ENCODE results near the gene LENG8. TPM values are rescaled to one million over a fixed set of nuclear protein-coding genes. Genes with fewer than 3 reads are reported as not detected.

The LENG8 gene
- total and polyA plus RNA-seq, 2 experiments from 2014 or later = 42.1 to 74.3 TPM

- H2AFZ ChIP-seq = no peak overlapping the region
- no peaks in the 10 kb centered on the region; the same call in 2 of the 3 replicates for H3K9me3 Mint-ChIP-seq
- peak overlapping the region; percentile 49 for H3K4me3 ChIP-seq
- no peaks in the 10 kb centered on the region for H3K79me2 ChIP-seq (replicated peaks; ENCODE audit: insufficient read depth)
- H3F3A ChIP-seq (replicated peaks; ENCODE audit: low read depth) = no peaks in the 10 kb centered on the region
- H3K4me1 ChIP-seq (ENCODE audit: insufficient read depth) = peaks cover 25% of the 10 kb centered on the region
- H3K27me3 ChIP-seq (ENCODE audit: insufficient read depth) = 0 out of 2 replicates have a peak, but pooled peaks cover 3% of the 10 kb centered on the region
- peaks cover 50% of the 10 kb centered on the region for H3K4me1 Mint-ChIP-seq
- H3K36me3 ChIP-seq (ENCODE audit: insufficient read depth) = no peaks in the 10 kb centered on the region
- H3K4me2 ChIP-seq = peak overlapping the region; percentile 78
- TF ChIP-seq CREB1 (CRISPR knock-in tag; IDR thresholded peaks at IDR 0.05; ENCODE audit: low read depth) (peak; percentile 25; the same call in 1 of the 2 replicates), CTCF (conservative IDR thresholded peaks at IDR 0.05; ENCODE audit: low read depth in 2 of 2) (0 out of 4 replicates have a peak, but pooled peaks of 1 of the 2 experiments have one; percentile 6), STAT1 (IDR thresholded peaks at IDR 0.05; ENCODE audit: unreplicated experiment) (no peak)
- ATAC-seq (peak; percentile 24), DNase-seq (ENCODE audit: low spot score) (peak; percentile 61)
- 0 out of 3 replicates have a peak overlapping the region, but pooled peaks have one; percentile 23 for H3K4me3 Mint-ChIP-seq
- peaks cover 15% of the 10 kb centered on the region for H3K36me3 Mint-ChIP-seq (ENCODE audit: low read depth)
- no peak overlapping the region for H3K27ac Mint-ChIP-seq
- H3K9me2 ChIP-seq (ENCODE audit: insufficient read depth) = no peaks in the 10 kb centered on the region
- no peak overlapping the region for H3K27ac ChIP-seq (ENCODE audit: low read depth)
- H3K27me3 Mint-ChIP-seq (ENCODE audit: insufficient read depth, low read depth, poor library complexity) = peaks cover 31% of the 10 kb centered on the region
- peaks cover 3% of the 10 kb centered on the region for H4K20me1 ChIP-seq (replicated peaks; ENCODE audit: insufficient read depth)
Measured at GRCh38 chr19:54435551-54436016, 13.4 kb upstream of the LENG8 start.

- TF ChIP-seq REST (IDR thresholded peaks at IDR 0.05; ENCODE audit: unreplicated experiment) (no peak), EZH2 (IDR thresholded peaks at IDR 0.05; ENCODE audit: low read depth, unreplicated experiment) (no peak), CTCF (conservative IDR thresholded peaks at IDR 0.05; ENCODE audit: low read depth in 2 of 2) (peak in 1 of 2 experiments; percentile 15; a peak in 1 of 4 replicates)
- Histone ChIP-seq H3K4me3 (peak overlapping the region; percentile 49), H3K36me3 (ENCODE audit: insufficient read depth) (no peaks in the 10 kb centered on the region), H3K4me2 (peak overlapping the region; percentile 78), H3K27ac (ENCODE audit: low read depth) (no peak overlapping the region), H3K79me2 (replicated peaks; ENCODE audit: insufficient read depth) (peaks cover 1% of the 10 kb centered on the region; the same call in 1 of the 2 replicates), H3K4me1 (ENCODE audit: insufficient read depth) (peaks cover 25% of the 10 kb centered on the region), H3K9me2 (ENCODE audit: insufficient read depth) (no peaks in the 10 kb centered on the region), H4K20me1 (replicated peaks; ENCODE audit: insufficient read depth) (peaks cover 8% of the 10 kb centered on the region), H3K27me3 (ENCODE audit: insufficient read depth) (0 out of 2 replicates have a peak, but pooled peaks cover 3% of the 10 kb centered on the region), H2AFZ (no peak overlapping the region), H3F3A (replicated peaks; ENCODE audit: low read depth) (0 out of 2 replicates have a peak, but pooled peaks cover 4% of the 10 kb centered on the region)
- DNase-seq (ENCODE audit: low spot score) = peak; percentile 55
- Mint-ChIP-seq H3K27me3 (ENCODE audit: insufficient read depth, low read depth, poor library complexity) (peaks cover 31% of the 10 kb centered on the region), H3K27ac (no peak overlapping the region; the same call in 1 of the 2 replicates), H3K4me3 (peak overlapping the region; percentile 45; the same call in 2 of the 3 replicates), H3K9me3 (no peaks in the 10 kb centered on the region; the same call in 2 of the 3 replicates), H3K36me3 (ENCODE audit: low read depth) (peaks cover 15% of the 10 kb centered on the region), H3K4me1 (peaks cover 48% of the 10 kb centered on the region)
- ATAC-seq = peak; percentile 47
Measured at GRCh38 chr19:54436031-54436523, 12.9 kb upstream of the LENG8 start.

All from GM23338 (cell line).